HG03097 (cell line): ENCODE data around the gene MPC2.
"Not testable (repeated sequence)": the region's sequence is repeated elsewhere in the genome, so short reads cannot be mapped to it uniquely, and the experiment has no call there.

ENCODE experiments used
- ATAC-seq: cut with Tn5 transposase; IDR thresholded peaks from one replicate; pipeline ENCODE4 v1.9.1; 2021; ENCODE audit not compliant: unreplicated experiment, low FRiP score

MPC2 gene

DNA sequence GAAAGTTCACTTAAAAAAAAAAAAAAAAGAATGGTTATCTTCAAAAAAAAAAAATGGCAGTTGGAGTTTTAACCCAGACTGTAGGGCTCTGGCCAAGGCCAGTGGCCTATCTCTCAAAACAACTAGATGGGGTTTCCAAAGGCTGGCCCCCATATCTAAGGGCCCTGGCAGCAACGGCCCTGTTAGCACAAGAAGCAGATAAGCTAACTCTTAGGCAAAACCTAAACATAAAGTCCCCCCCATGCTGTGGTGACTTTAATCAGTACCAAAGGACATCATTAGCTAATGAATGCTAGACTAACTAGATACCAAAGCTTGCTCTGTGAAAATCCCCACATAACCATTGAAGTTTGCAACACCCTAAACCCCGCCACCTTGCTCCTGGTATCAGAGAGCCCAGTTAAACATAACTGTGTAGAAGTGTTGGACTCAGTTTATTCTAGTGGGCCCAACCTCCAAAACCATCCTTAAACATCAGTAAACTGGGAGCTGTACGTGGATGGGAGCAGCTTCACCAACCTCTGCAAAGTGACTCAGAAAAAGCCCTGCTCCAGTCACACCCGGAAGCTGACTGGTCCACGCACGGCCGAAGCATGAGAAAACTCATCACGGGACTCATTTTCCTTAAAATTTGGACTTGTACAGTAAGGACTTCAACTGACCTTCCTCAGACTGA lies 70.0 kb downstream of the MPC2 start:
- ATAC-seq, result not testable (repeated sequence)
